H1 (cell line): ENCODE measurements around the gene TMEM245. TPM values are rescaled to one million over a fixed set of nuclear protein-coding genes. Genes with fewer than 3 reads are reported as not detected.

Source experiments
- CTCF ChIA-PET: fragments of 300-600 bp; sonication (Branson Sonifier 250); formaldehyde crosslinking; loops from one replicate; lab custom pipeline; 2021; ENCODE audit not compliant: partially characterized antibody; lab: Charles Lee
- POLR2A ChIA-PET: fragments of 300-600 bp; sonication (Branson Sonifier 250); formaldehyde crosslinking; loops from one replicate; lab custom pipeline; 2021; ENCODE audit warnings: inconsistent platforms; ENCODE audit not compliant: partially characterized antibody; lab: Charles Lee
- DNase-seq, 2 experiments: peaks; one replicate each; pipeline versions ENCODE4 v3.0.0 to v3.0.0-alpha.2; 2010 to 2022; ENCODE audit warnings: low spot score in 2 of 2, low read depth in 1 of 2, mixed read lengths in 1 of 2
- FAIRE-seq: peaks from 2 replicates; lab custom pipeline; 2011; peaks lifted over from hg19 to GRCh38; lab: Jason Lieb, UNC
- H2AFZ ChIP-seq: 2 replicates; pipeline ENCODE4 v1.8.1; 2012; ENCODE audit warnings: low read length, inconsistent platforms
- H2AK5ac ChIP-seq: 2 replicates; pipeline ENCODE4 v1.6.1; 2013; ENCODE audit warnings: low read depth, low read length
- H2BK120ac ChIP-seq: replicated peaks from 2 replicates; pipeline ENCODE3; 2013; ENCODE audit warnings: low read depth, low read length, inconsistent platforms
- H2BK12ac ChIP-seq: 2 replicates; pipeline ENCODE4 v1.6.1; 2013; ENCODE audit warnings: low read depth, low read length
- H2BK15ac ChIP-seq: 2 replicates; pipeline ENCODE4 v1.6.1; 2013; ENCODE audit warnings: low read length
- H2BK20ac ChIP-seq: 2 replicates; pipeline ENCODE4 v1.6.1; 2013; ENCODE audit warnings: low read length
- H2BK5ac ChIP-seq: 2 replicates; pipeline ENCODE4 v1.6.1; 2013; ENCODE audit warnings: low read depth, low read length
- H3K14ac ChIP-seq: 2 replicates; pipeline ENCODE4 v1.6.1; 2013; ENCODE audit warnings: inconsistent platforms; ENCODE audit not compliant: insufficient read length
- H3K18ac ChIP-seq: 2 replicates; pipeline ENCODE4 v1.6.1; 2013; ENCODE audit warnings: low read length; ENCODE audit errors: extremely low read depth
- H3K23ac ChIP-seq: 2 replicates; pipeline ENCODE4 v1.6.1; 2013; ENCODE audit warnings: inconsistent platforms; ENCODE audit not compliant: insufficient read length
- H3K23me2 ChIP-seq: 2 replicates; pipeline ENCODE4 v1.6.1; 2013; ENCODE audit warnings: low read depth, low read length
- H3K27ac ChIP-seq: 2 replicates; pipeline ENCODE4 v1.6.1; 2011; ENCODE audit warnings: low read depth, low read length, inconsistent platforms
- H3K27me3 ChIP-seq, 4 experiments: replicated peaks in 1 of 4; 1 replicate in 1 of 4; 2 replicates in 3 of 4; pipeline versions ENCODE4 v1.6.1 to v1.8.1; 2011 to 2013; ENCODE audit warnings: low read length in 3 of 4, mild to moderate bottlenecking in 3 of 4, inconsistent platforms in 2 of 4, mixed read lengths in 2 of 4, moderate library complexity in 1 of 4; ENCODE audit not compliant: control insufficient read depth in 3 of 4, insufficient read depth in 3 of 4; ENCODE audit errors: extremely low read depth in 1 of 4
- H3K36me3 ChIP-seq, 4 experiments: 2 replicates each; pipeline versions ENCODE4 v1.6.1 to v1.8.1; 2011 to 2013; ENCODE audit warnings: mild to moderate bottlenecking in 4 of 4, low read length in 3 of 4, moderate library complexity in 2 of 4, control low read depth in 1 of 4, inconsistent platforms in 1 of 4; ENCODE audit not compliant: insufficient read depth in 4 of 4, control insufficient read depth in 2 of 4
- H3K4ac ChIP-seq: replicated peaks from 2 replicates; pipeline ENCODE3; 2013; ENCODE audit warnings: low read length, low read depth, mixed read lengths, inconsistent platforms; ENCODE audit not compliant: insufficient read length
- H3K4me1 ChIP-seq, 4 experiments: replicated peaks in 1 of 4; 1 replicate in 1 of 4; 2 replicates in 3 of 4; pipeline versions ENCODE4 v1.6.1 to v1.8.1; 2011 to 2013; ENCODE audit warnings: low read length in 3 of 4, inconsistent platforms in 2 of 4, mixed read lengths in 1 of 4; ENCODE audit not compliant: insufficient read depth in 4 of 4, control insufficient read depth in 3 of 4
- H3K4me2 ChIP-seq, 2 experiments: 2 replicates each; pipeline versions ENCODE4 v1.6.1 to v1.8.1; 2011 to 2013; ENCODE audit warnings: low read depth in 2 of 2, low read length in 2 of 2, control low read depth in 1 of 2, inconsistent platforms in 1 of 2, mild to moderate bottlenecking in 1 of 2; ENCODE audit not compliant: insufficient read depth in 1 of 2
- H3K4me3 ChIP-seq, 4 experiments: fragments of 200-600, 300-600 bp in 1 of 4; sonication (generic), shearing (Covaris generic), sonication (Bioruptor Twin) in 1 of 4; 2 replicates each; pipeline versions ENCODE4 v1.5.1 to v1.8.1; 2011 to 2016; ENCODE audit warnings: low read length in 4 of 4, low read depth in 3 of 4, control low read depth in 2 of 4, inconsistent platforms in 2 of 4, mild to moderate bottlenecking in 2 of 4, mixed read lengths in 1 of 4, moderate library complexity in 1 of 4; ENCODE audit not compliant: insufficient read depth in 2 of 4; ENCODE audit errors: extremely low read depth in 1 of 4
- H3K56ac ChIP-seq: replicated peaks from 2 replicates; pipeline ENCODE3; 2013; ENCODE audit warnings: low read depth, mild to moderate bottlenecking, mixed read lengths, low read length, inconsistent platforms; ENCODE audit not compliant: insufficient read length
- H3K79me1 ChIP-seq: 2 replicates; pipeline ENCODE4 v1.6.1; 2013; ENCODE audit warnings: low read depth, low read length, control low read depth
- H3K79me2 ChIP-seq, 2 experiments: 2 replicates each; pipeline versions ENCODE4 v1.6.1 to v1.8.1; 2012 to 2013; ENCODE audit warnings: low read length in 2 of 2, mild to moderate bottlenecking in 2 of 2, inconsistent platforms in 1 of 2; ENCODE audit not compliant: insufficient read depth in 2 of 2, control insufficient read depth in 1 of 2
- H3K9ac ChIP-seq, 4 experiments: replicated peaks in 1 of 4; 1 replicate in 1 of 4; 2 replicates in 3 of 4; pipeline versions ENCODE4 v1.6.1 to v1.8.1; 2011 to 2013; ENCODE audit warnings: low read depth in 3 of 4, low read length in 3 of 4, control low read depth in 2 of 4, mild to moderate bottlenecking in 2 of 4, moderate library complexity in 2 of 4, inconsistent platforms in 1 of 4; ENCODE audit errors: extremely low read depth in 1 of 4
- H3K9me3 ChIP-seq, 2 experiments: 2 replicates each; pipeline versions ENCODE4 v1.6.1 to v1.8.1; 2012 to 2013; ENCODE audit warnings: mild to moderate bottlenecking in 2 of 2, moderate library complexity in 2 of 2, control low read depth in 1 of 2, inconsistent platforms in 1 of 2, low read depth in 1 of 2, low read length in 1 of 2, mixed read lengths in 1 of 2; ENCODE audit not compliant: insufficient read depth in 2 of 2
- H4K20me1 ChIP-seq, 2 experiments: replicated peaks in 1 of 2; 2 replicates each; pipeline versions ENCODE3 to v1.8.1; 2011 to 2013; ENCODE audit warnings: inconsistent platforms in 2 of 2, low read length in 2 of 2, mild to moderate bottlenecking in 1 of 2; ENCODE audit not compliant: insufficient read depth in 2 of 2, control insufficient read depth in 1 of 2
- H4K5ac ChIP-seq: 2 replicates; pipeline ENCODE4 v1.6.1; 2013; ENCODE audit warnings: low read length, low read depth, mixed read lengths, inconsistent platforms; ENCODE audit not compliant: insufficient read length
- H4K8ac ChIP-seq: 2 replicates; pipeline ENCODE4 v1.8.0; 2013; ENCODE audit warnings: mild to moderate bottlenecking, moderate library complexity, low read length, inconsistent platforms; ENCODE audit not compliant: insufficient read depth; ENCODE audit errors: extremely low read depth
- H4K91ac ChIP-seq: replicated peaks from 2 replicates; pipeline ENCODE3; 2013; ENCODE audit warnings: low read length, mixed read lengths, inconsistent platforms; ENCODE audit not compliant: insufficient read length
- ASH2L ChIP-seq: fragments of 200-600, 300-600 bp; sonication (generic); IDR thresholded peaks from one replicate; pipeline ENCODE4 v1.7.1; 2017; ENCODE audit warnings: low read length
- BACH1 ChIP-seq: IDR thresholded peaks from 2 replicates; pipeline ENCODE4 v1.6.1; 2012; ENCODE audit warnings: low read length, improper control_type of control experiment
- BCL11A ChIP-seq, 2 experiments: IDR thresholded peaks; one replicate each; pipeline ENCODE4 v1.6.1; 2011; ENCODE audit warnings: low read depth in 2 of 2, low read length in 2 of 2, mild to moderate bottlenecking in 2 of 2
- CBX5 ChIP-seq: fragments of 300-800, 300-1000 bp; sonication (generic); IDR thresholded peaks from 2 replicates; pipeline ENCODE4 v1.7.1; 2016; ENCODE audit warnings: antibody characterized with exemption, low read length, low read depth
- CBX8 ChIP-seq: fragments of 300-800, 300-1000 bp; sonication (generic); IDR thresholded peaks from 2 replicates; pipeline ENCODE4 v1.7.1; 2016; ENCODE audit warnings: low read depth, low read length, borderline replicate concordance
- CEBPB ChIP-seq: IDR thresholded peaks from 2 replicates; pipeline ENCODE4 v1.6.1; 2012; ENCODE audit warnings: low read depth, low read length
- EGR1 ChIP-seq: IDR thresholded peaks from 2 replicates; pipeline ENCODE4 v1.6.1; 2011; ENCODE audit warnings: low read depth, low read length, borderline replicate concordance
- EP300 ChIP-seq, 2 experiments: IDR thresholded peaks; 1 replicate in 1 of 2; 2 replicates in 1 of 2; pipeline ENCODE4 v1.6.1; 2011 to 2012; ENCODE audit warnings: low read depth in 2 of 2, low read length in 2 of 2, mild to moderate bottlenecking in 2 of 2, borderline replicate concordance in 1 of 2, inconsistent platforms in 1 of 2, moderate library complexity in 1 of 2
- MAFK ChIP-seq: IDR thresholded peaks from 2 replicates; pipeline ENCODE4 v1.6.1; 2012; ENCODE audit warnings: low read depth, mild to moderate bottlenecking, improper control_type of control experiment, low read length
- NRF1 ChIP-seq: IDR thresholded peaks from 2 replicates; pipeline ENCODE4 v1.6.1; 2011; ENCODE audit warnings: mild to moderate bottlenecking, low read depth, low read length, improper control_type of control experiment
- RXRA ChIP-seq: IDR thresholded peaks from 2 replicates; pipeline ENCODE4 v1.6.1; 2011; ENCODE audit warnings: low read depth, mild to moderate bottlenecking, low read length, moderate library complexity; ENCODE audit not compliant: insufficient read depth
- TCF12 ChIP-seq: IDR thresholded peaks from 2 replicates; pipeline ENCODE4 v1.6.1; 2011; ENCODE audit warnings: low read depth, mild to moderate bottlenecking, low read length
- YY1 ChIP-seq: IDR thresholded peaks from 2 replicates; pipeline ENCODE4 v1.6.1; 2011; ENCODE audit warnings: low read depth, mild to moderate bottlenecking, low read length
- ZNF274 ChIP-seq: IDR thresholded peaks from 2 replicates; pipeline ENCODE4 v1.7.0; 2012; ENCODE audit warnings: low read length, borderline replicate concordance; ENCODE audit errors: extremely low read depth
- polyA plus RNA-seq, 7 experiments: library from polyadenylated mRNA; depleted of rRNA in 3 of 7; stranded (reverse) in 5 of 7; unstranded in 2 of 7; fragments of >200 nt in 5 of 7; fragments of 200-250 nt in 2 of 7; gene quantifications; 1 replicate in 5 of 7; 2 replicates in 1 of 7; 4 replicates in 1 of 7; pipeline versions ENCODE4 v1.2.1 to v1.2.3, GENCODE V29; 2011 to 2013; ENCODE audit warnings: missing spikeins in 2 of 7, mixed read lengths in 2 of 7
- total RNA-seq: library from RNA; stranded (reverse); fragmentation: NEBNext Ultra II Directional; extraction: Animal tissue kit (Norgen Biotek cat#: 25700); gene quantifications from 2 replicates; pipeline ENCODE4 v1.2.1, GENCODE V29; 2021
- TF ChIP-seq, protein P1 (sequence below): IDR thresholded peaks from 2 replicates; pipeline ENCODE4 v1.6.1; 2012; ENCODE audit warnings: inconsistent platforms

Gene TMEM245
- total and polyA plus RNA-seq, 2 of the 8 experiments (the other 6 are each of a cell fraction or from before 2014, with no cell fraction given), result 44.3 to 45.8 TPM

DNA sequence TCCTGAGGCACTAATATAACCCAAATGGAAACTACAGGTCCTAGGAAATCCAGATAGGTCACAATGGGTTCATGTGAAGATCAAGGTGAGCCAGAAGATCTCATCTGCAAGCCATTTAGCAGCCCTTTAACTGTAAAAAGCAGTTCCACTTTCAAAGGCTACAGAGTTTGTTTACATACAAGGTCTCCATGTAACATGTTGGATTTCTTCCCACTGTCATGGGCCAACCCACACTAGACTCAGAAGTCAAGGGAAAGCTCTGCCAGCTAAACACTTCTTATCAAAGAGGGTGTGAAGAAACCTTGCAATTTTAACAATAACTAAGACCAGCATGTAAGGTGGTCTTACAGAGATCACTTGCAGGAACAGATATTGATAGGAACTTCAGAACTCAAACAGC is 102.7 kb downstream of the TMEM245 start:
- CTCF ChIA-PET, result interaction anchor here (0.6 to 1.7 kb wide), 3 partner anchors 17 to 386 kb away, joined by 3 to 5 read pairs (median 4); no protein-coding TSS in a partner anchor
- H3K79me1 ChIP-seq, result no peaks in the 10 kb centered on the region; the same call in 1 of the 2 replicates
- TF ChIP-seq MAFK (no peak), YY1 (no peak), ASH2L (no peak), CBX8 (no peak), TCF12 (no peak), EGR1 (no peak), CBX5 (no peak), RXRA (no peak), BACH1 (no peak), NRF1 (no peak), CEBPB (no peak), EP300 (IDR thresholded peaks at IDR 0.05; ENCODE audit: borderline replicate concordance in 1 of 2, low read depth in 2 of 2, low read length in 2 of 2) (no peak), ZNF274 (no peak), BCL11A (IDR thresholded peaks at IDR 0.05; ENCODE audit: low read depth in 2 of 2, low read length in 2 of 2) (no peak)
- TF ChIP-seq, protein P1, sequence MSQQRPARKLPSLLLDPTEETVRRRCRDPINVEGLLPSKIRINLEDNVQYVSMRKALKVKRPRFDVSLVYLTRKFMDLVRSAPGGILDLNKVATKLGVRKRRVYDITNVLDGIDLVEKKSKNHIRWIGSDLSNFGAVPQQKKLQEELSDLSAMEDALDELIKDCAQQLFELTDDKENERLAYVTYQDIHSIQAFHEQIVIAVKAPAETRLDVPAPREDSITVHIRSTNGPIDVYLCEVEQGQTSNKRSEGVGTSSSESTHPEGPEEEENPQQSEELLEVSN, result no peak

More for the DNA sequence above, 102.7 kb downstream of the TMEM245 start:
- Histone ChIP-seq H3K9ac (no peak overlapping the region), H3K4me2 (no peak overlapping the region), H4K8ac (no peak overlapping the region), H3K4me1 (peaks cover 0 to 6% (median under 1%) of the 10 kb centered on the region in 4 experiments; a peak in 4 of 7 replicates), H3K56ac (no peak overlapping the region), H3K14ac (no peak overlapping the region), H4K5ac (no peak overlapping the region), H3K27ac (no peak overlapping the region), H3K23ac (no peak overlapping the region), H3K23me2 (peaks cover 4% of the 10 kb centered on the region), H3K4ac (no peak overlapping the region), H3K9me3 (no peaks in the 10 kb centered on the region), H2BK20ac (no peak overlapping the region), H2BK120ac (no peak overlapping the region), H3K36me3 (peaks cover 0 to 15% (median 9%) of the 10 kb centered on the region in 4 experiments; a peak in 4 of 8 replicates), H4K20me1 (peaks cover under 1 to 2% of the 10 kb centered on the region in 2 experiments), H2AFZ (no peak overlapping the region), H3K27me3 (peaks cover 0 to under 1% (median under 1%) of the 10 kb centered on the region in 4 experiments; a peak in 1 of 7 replicates), H2BK5ac (no peak overlapping the region), H3K4me3 (no peak overlapping the region), H3K18ac (no peak overlapping the region), H3K79me2 (peaks cover 0 to 4% of the 10 kb centered on the region in 2 experiments; a peak in 1 of 4 replicates), H2BK15ac (no peak overlapping the region), H4K91ac (no peak overlapping the region), H2AK5ac (no peak overlapping the region), H2BK12ac (no peak overlapping the region)
- POLR2A ChIA-PET, result no interaction called here
- FAIRE-seq (no peak), DNase-seq (no peak)
